ENCODE results near the gene CHRNA10. TPM values are rescaled to one million over a fixed set of nuclear protein-coding genes. Genes with fewer than 3 reads are reported as not detected.

Gene CHRNA10, protein sequence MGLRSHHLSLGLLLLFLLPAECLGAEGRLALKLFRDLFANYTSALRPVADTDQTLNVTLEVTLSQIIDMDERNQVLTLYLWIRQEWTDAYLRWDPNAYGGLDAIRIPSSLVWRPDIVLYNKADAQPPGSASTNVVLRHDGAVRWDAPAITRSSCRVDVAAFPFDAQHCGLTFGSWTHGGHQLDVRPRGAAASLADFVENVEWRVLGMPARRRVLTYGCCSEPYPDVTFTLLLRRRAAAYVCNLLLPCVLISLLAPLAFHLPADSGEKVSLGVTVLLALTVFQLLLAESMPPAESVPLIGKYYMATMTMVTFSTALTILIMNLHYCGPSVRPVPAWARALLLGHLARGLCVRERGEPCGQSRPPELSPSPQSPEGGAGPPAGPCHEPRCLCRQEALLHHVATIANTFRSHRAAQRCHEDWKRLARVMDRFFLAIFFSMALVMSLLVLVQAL
- 1 to 10 TPM in 5 of 8 experiments, under 1 TPM in 3; 0.33 to 2.6 (median 1.4) TPM for total RNA-seq

DNA sequence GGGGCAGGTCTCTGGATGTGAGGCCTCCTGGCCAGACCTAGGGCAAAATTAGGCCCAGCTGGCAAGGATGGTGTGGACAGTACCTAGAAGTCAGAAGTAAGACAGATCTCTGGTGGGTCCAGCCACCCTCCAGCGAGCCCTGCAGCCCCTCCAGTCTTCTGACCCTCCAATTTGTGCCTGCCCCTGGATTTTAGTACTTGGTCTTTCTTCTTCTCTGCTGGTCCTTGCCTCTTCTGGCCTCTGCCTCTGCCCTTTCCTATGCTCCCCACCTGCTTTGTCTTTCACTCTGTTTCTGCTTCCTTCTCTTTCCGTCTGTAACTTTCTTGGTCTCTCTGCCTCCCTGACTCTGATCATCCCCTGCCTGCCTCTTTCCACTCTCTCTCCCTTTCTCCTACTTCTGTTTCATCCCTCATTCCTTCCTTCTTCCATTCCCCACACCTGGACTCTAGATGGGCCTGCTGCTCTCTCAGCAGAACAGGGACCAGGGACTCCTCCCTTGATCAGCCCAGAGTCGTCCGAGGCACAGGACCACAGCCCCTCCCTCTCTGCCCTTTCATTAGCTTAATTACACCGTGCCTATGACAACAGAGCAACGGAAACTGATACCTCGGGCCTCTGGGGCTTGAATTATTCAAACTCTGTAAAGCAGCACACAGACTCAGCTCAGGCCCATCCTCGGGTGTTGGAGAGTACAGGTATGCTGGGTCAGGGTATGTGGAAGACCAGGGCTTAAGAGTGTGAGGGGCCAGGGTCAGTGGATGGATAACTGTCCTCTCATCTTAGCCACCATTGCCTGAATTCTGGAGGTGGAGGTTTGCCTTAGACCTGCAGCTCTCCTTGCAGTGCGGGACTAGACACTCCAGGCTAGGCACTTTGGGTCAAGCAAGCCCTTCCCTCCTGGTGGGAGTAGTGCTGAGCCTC, at the start of gene CHRNA10:
Gene CHRNA10, minus strand, starts transcription at position 51 of the 921 bp plus-strand sequence. CDS start 72 bp downstream, outside the sequence.
- H3K4me1 ChIP-seq (replicated peaks in 1 of 2) = no peaks in the 10 kb centered on the region
- no peak within 1 kb of the TSS for H3K27ac ChIP-seq
- no peak within 1 kb of the TSS for H3K4me3 ChIP-seq
- 37 to 100% (median 63%) methylated on average over 1 to 8 of the region's 9 CpGs for WGBS, 10 experiments
- in situ Hi-C loops (cut with MboI; ENCODE audit: low pct_unique_long_range_greater_than_20kb in 2 of 9, low sequenced_read_pairs in 9 of 9, unreplicated experiment in 9 of 9) = no loop called here
- ATAC-seq (replicated peaks in 6 of 8) = peak in 6 of 8 experiments; percentile 18 to 90 (median 68)

DNA sequence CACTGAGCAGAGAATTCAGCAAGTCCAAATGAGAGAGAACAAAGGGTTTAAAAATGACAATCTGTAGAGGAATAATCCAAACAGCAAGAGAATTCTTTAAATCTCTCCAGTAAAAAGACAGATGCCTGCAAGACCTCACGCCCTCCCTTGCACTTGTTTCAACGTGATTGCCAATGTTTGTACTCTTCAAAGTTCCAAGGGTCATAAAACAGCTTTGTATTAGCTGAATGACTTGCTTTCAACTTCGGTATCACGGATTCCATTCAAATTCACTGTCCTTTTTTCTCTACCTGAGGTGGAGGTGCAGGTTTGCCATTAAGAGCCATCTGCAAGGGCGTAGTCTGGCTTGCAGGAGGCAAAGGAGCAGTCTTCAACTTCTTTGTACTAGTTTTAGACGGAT, 41.1 kb upstream of the CHRNA10 start:
- Histone ChIP-seq H3K27ac (no peak overlapping the region), H3K4me3 (no peak overlapping the region), H3K4me1 (replicated peaks in 1 of 2) (no peaks in the 10 kb centered on the region)
- in situ Hi-C loops (cut with MboI; ENCODE audit: low pct_unique_long_range_greater_than_20kb in 2 of 9, low sequenced_read_pairs in 9 of 9, unreplicated experiment in 9 of 9) = no loop called here
- WGBS, 10 experiments = 57 to 93% (median 80%) methylated on average over 1 to 6 of the region's 6 CpGs; no CpG with 5 or more reads in 1 of the 10 experiments
- ATAC-seq (replicated peaks in 6 of 8) = no peak

DNA sequence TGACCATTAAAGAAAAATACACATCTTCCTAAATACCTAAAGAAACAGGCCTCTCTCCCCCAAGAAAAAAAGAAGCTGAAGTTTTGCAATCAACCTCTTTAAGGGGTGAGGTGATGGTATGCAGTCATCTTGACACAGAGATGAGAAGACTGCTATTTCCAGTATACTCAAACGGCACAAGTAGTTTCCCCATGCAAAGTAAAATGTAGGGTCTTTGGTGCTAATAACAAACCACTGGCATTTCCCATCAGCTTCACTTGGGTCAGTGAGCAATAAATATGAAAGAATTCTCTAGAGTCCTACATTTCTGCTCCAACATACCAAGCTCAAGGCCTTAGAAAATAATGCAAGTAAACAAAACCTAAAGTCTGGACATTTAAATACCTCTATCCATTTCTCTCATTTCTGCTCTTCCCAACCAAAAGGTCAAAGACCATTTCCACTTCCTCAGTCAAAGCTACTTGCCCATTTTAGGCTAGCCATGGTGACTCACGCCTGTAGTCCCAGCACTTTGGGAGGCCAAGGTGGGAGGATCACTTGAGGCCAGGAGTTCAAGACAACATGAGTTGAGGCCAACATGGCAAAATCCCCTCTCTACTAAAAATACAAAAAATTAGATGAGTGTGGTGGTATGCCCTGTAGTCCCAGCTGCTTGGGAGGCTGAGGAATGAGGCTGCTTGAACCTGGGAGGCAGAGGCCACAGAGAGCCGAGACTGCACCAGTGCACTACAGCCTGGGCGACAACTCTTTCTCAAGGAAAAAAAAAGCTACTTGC, 39.5 kb upstream of the CHRNA10 start:
- in situ Hi-C loops (cut with MboI; ENCODE audit: low pct_unique_long_range_greater_than_20kb in 2 of 9, low sequenced_read_pairs in 9 of 9, unreplicated experiment in 9 of 9) = no loop called here
- Histone ChIP-seq H3K4me1 (replicated peaks in 1 of 2) (no peaks in the 10 kb centered on the region), H3K27ac (no peak overlapping the region), H3K4me3 (no peak overlapping the region)
- WGBS, 10 experiments = 20 to 100% (median 89%) methylated on average over 1 to 4 of the region's 4 CpGs; no CpG with 5 or more reads in 2 of the 10 experiments
- no peak for ATAC-seq (replicated peaks in 6 of 8)

DNA sequence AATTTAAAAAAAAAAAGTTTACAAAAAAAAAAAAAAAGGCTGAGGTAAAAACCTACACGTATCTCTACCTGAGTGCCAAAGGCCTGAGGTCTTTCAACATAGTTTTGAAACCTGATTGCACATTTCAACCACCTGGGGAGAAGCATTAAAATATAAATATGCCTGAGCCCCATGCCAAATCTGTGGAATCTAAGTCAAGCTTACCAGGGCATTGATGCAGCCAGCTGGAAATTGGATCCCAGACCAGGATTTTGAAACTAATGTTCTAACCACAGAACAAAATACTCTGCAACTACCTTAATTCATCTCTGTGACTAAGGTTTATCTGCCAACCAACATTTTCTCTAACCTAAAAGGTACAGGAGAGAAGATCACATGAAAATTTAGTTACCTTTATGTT, 38.8 kb upstream of the CHRNA10 start:
- Histone ChIP-seq H3K27ac (no peak overlapping the region), H3K4me1 (replicated peaks in 1 of 2) (no peaks in the 10 kb centered on the region), H3K4me3 (no peak overlapping the region)
- no peak for ATAC-seq (replicated peaks in 6 of 8)
- 100% methylated on average over 1 of the region's 1 CpG; no CpG with 5 or more reads in 6 of the 10 experiments for WGBS, 10 experiments
- in situ Hi-C loops (cut with MboI; ENCODE audit: low pct_unique_long_range_greater_than_20kb in 2 of 9, low sequenced_read_pairs in 9 of 9, unreplicated experiment in 9 of 9) = no loop called here

DNA sequence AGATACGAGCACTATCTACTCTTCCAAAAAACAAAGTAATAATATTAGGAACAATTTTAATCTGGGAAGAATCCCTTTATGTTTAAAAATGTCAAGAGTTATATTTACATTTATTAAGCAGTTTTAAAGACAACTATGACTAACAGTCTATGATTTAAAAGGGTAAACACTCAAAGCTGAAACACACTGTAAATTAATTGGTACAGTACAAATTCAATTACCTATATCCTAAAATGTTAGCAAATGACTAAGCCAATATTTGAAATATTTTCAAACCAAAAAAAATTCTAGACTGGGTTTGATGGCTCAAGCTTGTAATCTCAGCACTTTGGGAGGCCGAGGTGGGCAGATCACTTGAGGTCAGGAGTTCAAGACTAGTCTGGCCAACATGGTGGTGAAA, 36.0 kb upstream of the CHRNA10 start:
- Histone ChIP-seq H3K4me3 (no peak overlapping the region), H3K4me1 (replicated peaks in 1 of 2) (no peaks in the 10 kb centered on the region), H3K27ac (no peak overlapping the region)
- in situ Hi-C loops (cut with MboI; ENCODE audit: low pct_unique_long_range_greater_than_20kb in 2 of 9, low sequenced_read_pairs in 9 of 9, unreplicated experiment in 9 of 9) = no loop called here
- ATAC-seq (replicated peaks in 6 of 8) = no peak
- 80 to 100% (median 100%) methylated on average over 1 to 2 of the region's 2 CpGs for WGBS, 10 experiments

DNA sequence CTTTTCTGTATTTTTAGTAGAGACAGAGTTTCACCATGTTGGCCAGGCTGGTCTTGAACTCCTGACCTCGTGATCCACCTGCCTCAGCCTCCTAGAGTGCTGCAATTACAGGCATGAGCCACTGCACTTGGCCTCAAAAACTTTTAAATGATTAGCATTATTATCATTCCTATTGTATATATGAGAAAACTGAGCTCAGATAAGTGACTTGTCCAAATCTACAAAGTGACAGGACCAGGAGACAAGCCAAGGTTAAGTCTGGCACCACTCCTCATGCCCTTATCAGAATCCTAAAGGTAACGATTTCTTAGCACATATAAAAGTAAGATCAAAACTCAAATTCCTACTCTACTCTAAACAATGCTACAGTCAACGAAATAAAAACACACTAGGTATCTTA, 32.2 kb upstream of the CHRNA10 start:
- in situ Hi-C loops (cut with MboI; ENCODE audit: low pct_unique_long_range_greater_than_20kb in 2 of 9, low sequenced_read_pairs in 9 of 9, unreplicated experiment in 9 of 9) = no loop called here
- no peak for ATAC-seq (replicated peaks in 6 of 8)
- Histone ChIP-seq H3K4me3 (no peak overlapping the region), H3K4me1 (replicated peaks in 1 of 2) (no peaks in the 10 kb centered on the region), H3K27ac (no peak overlapping the region)
- 96 to 100% (median 100%) methylated on average over 1 to 3 of the region's 3 CpGs; no CpG with 5 or more reads in 1 of the 10 experiments for WGBS, 10 experiments

DNA sequence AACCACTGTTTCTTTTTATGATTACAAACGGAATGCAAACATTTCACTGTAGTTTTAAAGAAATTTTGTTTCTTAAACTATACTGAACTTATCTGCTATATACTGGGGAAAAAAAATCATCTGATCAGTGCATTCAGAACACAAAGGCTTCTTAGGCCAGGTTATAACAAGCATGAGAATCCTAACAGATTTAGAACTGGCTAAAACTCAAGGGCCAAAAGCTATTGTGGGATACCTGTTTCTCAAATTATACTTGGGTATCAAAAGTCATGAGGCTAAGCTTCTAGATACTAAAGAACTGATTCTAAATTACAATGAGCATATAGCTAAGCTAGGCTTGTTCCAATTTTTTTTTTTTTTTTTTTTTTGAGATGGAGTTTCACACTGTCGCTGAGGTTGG, 29.7 kb upstream of the CHRNA10 start:
- Histone ChIP-seq H3K27ac (no peak overlapping the region), H3K4me3 (no peak overlapping the region), H3K4me1 (replicated peaks in 1 of 2) (no peaks in the 10 kb centered on the region)
- no peak for ATAC-seq (replicated peaks in 6 of 8)
- in situ Hi-C loops (cut with MboI; ENCODE audit: low pct_unique_long_range_greater_than_20kb in 2 of 9, low sequenced_read_pairs in 9 of 9, unreplicated experiment in 9 of 9) = no loop called here
- WGBS, 10 experiments = 58 to 100% (median 100%) methylated on average over 1 to 2 of the region's 2 CpGs; no CpG with 5 or more reads in 1 of the 10 experiments

DNA sequence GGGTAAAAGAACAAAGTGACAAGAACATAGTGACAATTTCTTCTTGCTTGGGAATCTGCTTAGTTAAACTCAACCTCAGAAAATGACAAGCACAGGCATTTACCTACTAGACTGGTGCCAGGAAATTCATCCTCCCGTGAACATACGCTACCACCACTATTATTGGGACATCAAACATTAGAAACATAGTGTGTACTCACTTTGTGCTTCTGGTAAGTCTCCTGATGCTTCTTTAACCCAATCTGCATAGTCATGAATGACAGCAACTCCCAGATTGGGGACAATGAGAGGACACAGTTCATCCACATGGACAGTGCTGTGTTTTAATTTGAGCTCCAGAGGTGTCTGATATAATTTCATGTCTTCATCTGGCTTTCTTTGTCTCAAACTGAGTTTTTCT, 29.2 kb upstream of the CHRNA10 start:
- Histone ChIP-seq H3K27ac (no peak overlapping the region), H3K4me3 (no peak overlapping the region), H3K4me1 (replicated peaks in 1 of 2) (no peaks in the 10 kb centered on the region)
- ATAC-seq (replicated peaks in 6 of 8) = peak in 2 of 8 experiments; percentile 62 to 90
- in situ Hi-C loops (cut with MboI; ENCODE audit: low pct_unique_long_range_greater_than_20kb in 2 of 9, low sequenced_read_pairs in 9 of 9, unreplicated experiment in 9 of 9) = no loop called here
- WGBS, 10 experiments = 82 to 100% (median 97%) methylated on average over 1 to 2 of the region's 2 CpGs; no CpG with 5 or more reads in 5 of the 10 experiments

DNA sequence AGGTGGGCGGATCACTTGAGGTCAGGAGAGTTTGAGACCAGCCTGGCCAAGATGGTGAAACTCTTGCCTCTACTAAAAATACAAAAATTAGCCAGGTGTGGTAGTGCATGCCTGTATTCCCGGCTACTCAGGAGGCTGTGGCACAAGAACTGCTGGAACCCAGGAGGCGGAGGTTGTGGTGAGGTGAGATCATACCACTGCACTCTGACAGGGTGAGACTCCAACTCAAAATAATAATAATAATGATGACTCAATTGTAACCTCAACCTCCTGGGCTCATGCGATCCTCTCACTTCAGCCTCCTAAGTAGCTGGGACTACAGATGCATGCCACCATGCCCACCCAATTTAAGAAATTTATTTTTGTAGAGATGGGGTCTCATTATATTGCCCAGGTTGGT, 15.6 kb upstream of the CHRNA10 start:
- WGBS, 10 experiments = 0 to 100% (median 62%) methylated on average over 1 to 3 of the region's 4 CpGs; no CpG with 5 or more reads in 2 of the 10 experiments

DNA sequence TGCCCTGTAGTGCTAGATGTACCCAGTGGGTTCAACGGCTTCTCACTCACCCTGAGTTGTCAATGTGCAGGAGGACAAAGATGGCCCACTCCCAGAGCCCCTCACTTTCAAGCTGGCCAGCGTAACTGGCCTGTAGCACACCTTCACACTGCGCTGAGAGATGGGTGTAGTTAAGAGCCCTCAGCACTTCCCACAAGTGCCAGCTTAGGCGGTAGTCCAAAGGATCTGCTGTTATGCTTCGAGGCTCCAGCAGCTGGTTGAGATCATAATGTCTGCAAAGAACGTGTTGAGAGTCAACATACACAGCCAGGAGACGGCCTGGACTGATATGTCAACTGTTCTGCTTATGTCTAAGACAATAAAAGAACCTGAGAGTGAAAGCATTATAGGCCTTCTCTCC, 14.7 kb upstream of the CHRNA10 start:
- H3K4me1 ChIP-seq (replicated peaks in 1 of 2) = no peaks in the 10 kb centered on the region
- no peak overlapping the region for H3K4me3 ChIP-seq
- H3K27ac ChIP-seq = no peak overlapping the region
- no peak for ATAC-seq (replicated peaks in 6 of 8)
- in situ Hi-C loops (cut with MboI; ENCODE audit: low pct_unique_long_range_greater_than_20kb in 2 of 9, low sequenced_read_pairs in 9 of 9, unreplicated experiment in 9 of 9) = no loop called here
- 59 to 100% (median 93%) methylated on average over 1 to 7 of the region's 7 CpGs; no CpG with 5 or more reads in 1 of the 10 experiments for whole genome bisulfite sequencing, 10 experiments

More for the DNA sequence above, 15.6 kb upstream of the CHRNA10 start:
- ATAC-seq (replicated peaks in 6 of 8) = no peak
- in situ Hi-C loops (cut with MboI; ENCODE audit: low pct_unique_long_range_greater_than_20kb in 2 of 9, low sequenced_read_pairs in 9 of 9, unreplicated experiment in 9 of 9) = no loop called here
- Histone ChIP-seq H3K4me1 (replicated peaks in 1 of 2) (no peaks in the 10 kb centered on the region), H3K27ac (no peak overlapping the region), H3K4me3 (no peak overlapping the region)

DNA sequence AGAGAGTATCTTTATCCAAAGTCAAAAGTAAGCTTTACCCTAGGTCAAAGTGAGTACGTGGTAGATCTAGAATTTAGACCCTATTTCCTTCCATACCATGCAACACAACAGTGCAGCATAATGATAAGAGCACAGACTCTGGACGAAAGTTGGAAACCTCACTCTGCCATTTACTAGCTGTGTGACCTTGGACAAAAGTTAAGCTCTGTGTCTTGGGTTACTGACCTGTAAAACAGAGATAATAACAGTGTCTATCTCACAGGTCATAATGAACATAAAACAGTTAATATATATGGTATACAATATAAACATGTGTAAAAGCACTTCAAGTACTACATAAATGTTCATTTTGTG, 13.6 kb upstream of the CHRNA10 start:
- in situ Hi-C loops (cut with MboI; ENCODE audit: low pct_unique_long_range_greater_than_20kb in 2 of 9, low sequenced_read_pairs in 9 of 9, unreplicated experiment in 9 of 9) = no loop called here

DNA sequence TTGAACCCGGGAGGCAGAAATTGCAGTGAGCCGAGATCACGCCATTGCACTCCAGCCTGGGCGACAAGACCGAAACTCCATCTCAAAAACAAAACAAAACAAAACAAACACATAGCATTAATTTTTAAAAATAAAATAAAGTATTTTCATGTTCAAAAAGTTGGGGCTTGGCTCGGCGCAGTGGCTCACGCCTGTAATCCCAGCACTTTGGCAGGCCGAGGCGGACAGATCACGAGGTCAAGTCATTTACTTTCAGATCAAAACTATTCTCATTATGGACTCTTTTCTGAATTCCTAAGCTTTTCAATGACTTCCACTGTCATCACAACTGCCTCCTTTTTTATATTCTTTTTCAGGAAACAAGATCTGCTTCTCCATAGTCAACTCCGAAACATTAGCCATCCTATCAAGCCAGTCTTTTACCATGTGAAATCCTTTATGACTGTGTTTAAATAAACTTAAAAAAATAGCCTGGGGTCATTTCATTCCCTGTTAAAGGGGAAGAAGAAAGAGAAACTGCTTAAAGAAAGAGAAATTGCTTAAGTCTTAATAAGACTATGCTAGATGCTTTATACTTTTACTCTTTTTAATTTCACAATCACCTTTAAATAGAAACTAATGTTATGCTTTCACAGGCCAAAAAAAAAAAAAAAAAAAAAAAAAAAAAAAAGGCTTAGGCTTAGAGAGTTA, 13.1 kb upstream of the CHRNA10 start:
- Histone ChIP-seq H3K27ac (no peak overlapping the region), H3K4me3 (no peak overlapping the region), H3K4me1 (replicated peaks in 1 of 2) (no peaks in the 10 kb centered on the region)
- in situ Hi-C loops (cut with MboI; ENCODE audit: low pct_unique_long_range_greater_than_20kb in 2 of 9, low sequenced_read_pairs in 9 of 9, unreplicated experiment in 9 of 9) = no loop called here
- no peak for ATAC-seq (replicated peaks in 6 of 8)
- WGBS, 10 experiments = 83 to 100% (median 96%) methylated on average over 1 to 12 of the region's 12 CpGs

More for the DNA sequence above, 13.6 kb upstream of the CHRNA10 start:
- Histone ChIP-seq H3K4me3 (no peak overlapping the region), H3K4me1 (replicated peaks in 1 of 2) (no peaks in the 10 kb centered on the region), H3K27ac (no peak overlapping the region)
- WGBS, 10 experiments = 74 to 100% (median 100%) methylated on average over 1 to 2 of the region's 2 CpGs; no CpG with 5 or more reads in 1 of the 10 experiments
- no peak for ATAC-seq (replicated peaks in 6 of 8)

Measured in motor neuron (in vitro differentiated cells).